ENCODE results near the gene ARHGAP31. TPM values are rescaled to one million over a fixed set of nuclear protein-coding genes. Genes with fewer than 3 reads are reported as not detected.
A peak's percentile ranks its signal among the peaks of the same experiment; 100 is the strongest.

Gene ARHGAP31
- total RNA-seq, 1 donor from 2014 or later, result 48.1 TPM

- DNase-seq (ENCODE audit: low read depth), result peak; percentile 73
- Histone ChIP-seq H3K9me3 (ENCODE audit: insufficient read depth, low read depth, low read length) (no peaks in the 10 kb centered on the region), H2AFZ (ENCODE audit: low read depth, low read length) (no peak overlapping the region), H4K20me1 (ENCODE audit: insufficient read depth, low read length) (peaks cover 26% of the 10 kb centered on the region), H3K4me1 (ENCODE audit: insufficient read depth, low read length) (peaks cover 38% of the 10 kb centered on the region), H3K4me3 (ENCODE audit: insufficient read depth, low read depth, low read length) (peak overlapping the region; percentile 73), H3K36me3 (ENCODE audit: insufficient read depth, low read length) (peaks cover 9% of the 10 kb centered on the region), H3K9ac (ENCODE audit: low read length) (peak overlapping the region; percentile 93), H3K27ac (ENCODE audit: low read depth, low read length) (peak overlapping the region; percentile 67), H3K27me3 (ENCODE audit: insufficient read depth, low read length) (no peaks in the 10 kb centered on the region), H3K79me2 (ENCODE audit: insufficient read depth, low read length) (peaks cover 80% of the 10 kb centered on the region), H3K4me2 (ENCODE audit: low read length) (peak overlapping the region; percentile 96)
- H3K4me1 Mint-ChIP-seq (ENCODE audit: low read depth, unreplicated experiment), result peaks cover 52% of the 10 kb centered on the region
- no peaks in the 10 kb centered on the region for H3K27me3 Mint-ChIP-seq (ENCODE audit: low read depth, unreplicated experiment)
- FAIRE-seq, result no peak
- H3K9me3 Mint-ChIP-seq (ENCODE audit: unreplicated experiment), result no peaks in the 10 kb centered on the region
- peak overlapping the region; percentile 89 for H3K27ac Mint-ChIP-seq (ENCODE audit: unreplicated experiment)
- H3K4me3 Mint-ChIP-seq (ENCODE audit: unreplicated experiment), result peak overlapping the region; percentile 93
- no peak for TF ChIP-seq CTCF (IDR thresholded peaks at IDR 0.05; ENCODE audit: insufficient read depth, low read depth, low read length)
- no peak for TF ChIP-seq EZH2 (IDR thresholded peaks at IDR 0.05; ENCODE audit: insufficient read depth, low read length)
- peaks cover 21% of the 10 kb centered on the region for H3K36me3 Mint-ChIP-seq (ENCODE audit: low read depth, unreplicated experiment)
These were observed 3.0 kb downstream of the ARHGAP31 start for GRCh38 chr3:119297169-119297568.

DNA sequence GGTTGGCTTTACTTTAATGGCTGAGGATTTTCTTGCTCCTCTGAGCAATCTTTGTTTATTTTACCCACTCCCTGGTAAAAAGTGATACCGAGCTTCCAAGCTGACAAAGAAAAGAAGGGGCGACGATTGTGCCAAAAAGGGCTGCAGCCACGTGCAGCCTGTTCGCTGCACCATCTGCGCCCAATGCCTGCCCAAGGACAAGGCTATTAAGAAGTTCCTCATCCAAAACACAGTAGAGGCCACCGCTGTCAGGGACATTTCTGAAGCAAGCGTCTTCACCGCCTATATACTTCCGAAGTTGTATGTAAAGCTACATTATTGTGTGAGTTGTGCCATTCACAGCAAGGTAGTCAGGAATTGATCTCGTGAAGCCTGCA lies 4.4 kb downstream of the ARHGAP31 start:
- no peaks in the 10 kb centered on the region for H3K27me3 Mint-ChIP-seq (ENCODE audit: low read depth, unreplicated experiment)
- peaks cover 94% of the 10 kb centered on the region for H3K79me2 ChIP-seq (ENCODE audit: insufficient read depth, low read length)
- no peaks in the 10 kb centered on the region for H3K9me3 ChIP-seq (ENCODE audit: insufficient read depth, low read depth, low read length)
- peaks cover 12% of the 10 kb centered on the region for H3K36me3 ChIP-seq (ENCODE audit: insufficient read depth, low read length)
- H3K27ac ChIP-seq (ENCODE audit: low read depth, low read length), result no peak overlapping the region
- peak overlapping the region; percentile 93 for H3K4me3 Mint-ChIP-seq (ENCODE audit: unreplicated experiment)
- H2AFZ ChIP-seq (ENCODE audit: low read depth, low read length), result no peak overlapping the region
- FAIRE-seq (no peak), DNase-seq (ENCODE audit: low read depth) (no peak)
- H3K36me3 Mint-ChIP-seq (ENCODE audit: low read depth, unreplicated experiment), result peaks cover 31% of the 10 kb centered on the region
- peaks cover 28% of the 10 kb centered on the region for H4K20me1 ChIP-seq (ENCODE audit: insufficient read depth, low read length)
- H3K4me1 Mint-ChIP-seq (ENCODE audit: low read depth, unreplicated experiment), result peaks cover 56% of the 10 kb centered on the region
- no peaks in the 10 kb centered on the region for H3K27me3 ChIP-seq (ENCODE audit: insufficient read depth, low read length)
- H3K4me3 ChIP-seq (ENCODE audit: insufficient read depth, low read depth, low read length), result no peak overlapping the region
- peak overlapping the region; percentile 15 for H3K27ac Mint-ChIP-seq (ENCODE audit: unreplicated experiment)
- H3K4me1 ChIP-seq (ENCODE audit: insufficient read depth, low read length), result peaks cover 47% of the 10 kb centered on the region
- TF ChIP-seq CTCF (IDR thresholded peaks at IDR 0.05; ENCODE audit: insufficient read depth, low read depth, low read length), result no peak
- no peak for TF ChIP-seq EZH2 (IDR thresholded peaks at IDR 0.05; ENCODE audit: insufficient read depth, low read length)
- peak overlapping the region; percentile 96 for H3K4me2 ChIP-seq (ENCODE audit: low read length)
- no peak overlapping the region for H3K9ac ChIP-seq (ENCODE audit: low read length)
- H3K9me3 Mint-ChIP-seq (ENCODE audit: unreplicated experiment), result no peaks in the 10 kb centered on the region

DNA sequence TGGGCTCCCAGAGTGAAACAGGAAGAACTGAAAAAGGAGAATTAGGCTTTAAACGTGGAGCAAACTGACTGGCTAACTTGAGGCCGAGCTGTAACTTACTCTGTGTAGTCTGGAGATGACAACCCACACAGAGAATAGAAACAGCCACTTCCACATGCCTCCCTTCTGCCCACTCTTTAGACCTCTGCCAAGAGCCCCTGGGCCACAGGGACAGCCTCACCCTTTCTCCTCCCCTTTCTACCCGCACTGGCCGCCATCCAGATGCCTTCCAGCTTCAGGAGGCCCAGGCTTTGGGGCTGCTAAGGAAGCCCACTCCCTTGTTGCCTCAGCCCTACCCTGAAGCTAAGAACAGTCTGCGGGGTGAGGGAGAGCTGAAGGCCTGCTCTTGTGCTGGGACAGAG lies 6.8 kb downstream of the ARHGAP31 start:
- H3K27me3 Mint-ChIP-seq (ENCODE audit: low read depth, unreplicated experiment), result no peaks in the 10 kb centered on the region
- Histone ChIP-seq H3K9me3 (ENCODE audit: insufficient read depth, low read depth, low read length) (no peaks in the 10 kb centered on the region), H3K79me2 (ENCODE audit: insufficient read depth, low read length) (peaks cover 96% of the 10 kb centered on the region), H3K4me1 (ENCODE audit: insufficient read depth, low read length) (peaks cover 64% of the 10 kb centered on the region), H3K9ac (ENCODE audit: low read length) (peak overlapping the region; percentile 36), H3K27me3 (ENCODE audit: insufficient read depth, low read length) (no peaks in the 10 kb centered on the region), H3K4me3 (ENCODE audit: insufficient read depth, low read depth, low read length) (no peak overlapping the region), H3K36me3 (ENCODE audit: insufficient read depth, low read length) (peaks cover 12% of the 10 kb centered on the region), H3K27ac (ENCODE audit: low read depth, low read length) (no peak overlapping the region), H3K4me2 (ENCODE audit: low read length) (peak overlapping the region; percentile 19), H2AFZ (ENCODE audit: low read depth, low read length) (no peak overlapping the region), H4K20me1 (ENCODE audit: insufficient read depth, low read length) (peaks cover 29% of the 10 kb centered on the region)
- DNase-seq (ENCODE audit: low read depth) (no peak), FAIRE-seq (no peak)
- no peak overlapping the region for H3K4me3 Mint-ChIP-seq (ENCODE audit: unreplicated experiment)
- H3K36me3 Mint-ChIP-seq (ENCODE audit: low read depth, unreplicated experiment), result peaks cover 38% of the 10 kb centered on the region
- peaks cover 72% of the 10 kb centered on the region for H3K4me1 Mint-ChIP-seq (ENCODE audit: low read depth, unreplicated experiment)
- no peaks in the 10 kb centered on the region for H3K9me3 Mint-ChIP-seq (ENCODE audit: unreplicated experiment)
- no peak overlapping the region for H3K27ac Mint-ChIP-seq (ENCODE audit: unreplicated experiment)
- no peak for TF ChIP-seq CTCF (IDR thresholded peaks at IDR 0.05; ENCODE audit: insufficient read depth, low read depth, low read length)
- no peak for TF ChIP-seq EZH2 (IDR thresholded peaks at IDR 0.05; ENCODE audit: insufficient read depth, low read length)
